Lower leg skin (tissue), 4 donors: Measurements from ENCODE around the gene PRRG2. TPM values are rescaled to one million over a fixed set of nuclear protein-coding genes. Genes with fewer than 3 reads are reported as not detected.

ENCODE experiments used
- DNase-seq, 2 donors: peaks; one replicate each; pipeline ENCODE4 v3.0.0-alpha.2; 2019; ENCODE audit warnings: low spot score in 2 of 2
- H3K4me3 ChIP-seq: fragments of 200-600 bp; sonication (generic); 2 replicates; pipeline ENCODE4 v1.5.1; 2017; ENCODE audit warnings: mild to moderate bottlenecking, low read depth; ENCODE audit not compliant: poor library complexity, severe bottlenecking
- CTCF ChIP-seq, 3 donors: fragments of 450-650 bp; IDR thresholded peaks; one replicate each; pipeline ENCODE4 v1.5.1; 2016; ENCODE audit warnings: antibody characterized with exemption in 3 of 3, mild to moderate bottlenecking in 3 of 3, moderate library complexity in 2 of 3
- POLR2A ChIP-seq, 2 donors: fragments of 450-650 bp; IDR thresholded peaks; one replicate each; pipeline ENCODE4 v1.6.1; 2016 to 2017; ENCODE audit warnings: antibody characterized with exemption in 2 of 2, mild to moderate bottlenecking in 1 of 2, moderate library complexity in 1 of 2
- WGBS, 2 donors: methylation state at CpG; one replicate each; pipeline ENCODE4 v1.1.5; 2018; 5-methylcytosine and 5-hydroxymethylcytosine counted together
- intact Hi-C: fragments of 100-400 bp; cut with DNase I; formaldehyde crosslinking; loops from one replicate; pipeline ENCODE4 v1.15.0; 2023; ENCODE audit warnings: low total_unique reads
- total RNA-seq, 4 donors: library from RNA; depleted of rRNA; stranded (reverse); fragments of >200 nt; gene quantifications; one replicate each; pipeline ENCODE4 v1.1.0, GENCODE V29; 2016

The PRRG2 gene
- total RNA-seq, 4 donors from 2014 or later = 13.9 to 31.2 (median 18.6) TPM

- TF ChIP-seq POLR2A (IDR thresholded peaks at IDR 0.05) = no peak
- TF ChIP-seq CTCF (IDR thresholded peaks at IDR 0.05) = no peak
- WGBS, 2 donors = 96 to 97% methylated on average over 12 of the region's 12 CpGs
- no peak overlapping the region for H3K4me3 ChIP-seq
- DNase-seq = no peak
- intact Hi-C loops = no loop called here
Observed at GRCh38 chr19:49609499-49610092, 28.5 kb downstream of the PRRG2 start.

GRCh38 chr19:49613374-49613773 is 32.3 kb downstream of the PRRG2 start:
- 60 to 78% methylated on average over 4 of the region's 4 CpGs for WGBS, 2 donors
- DNase-seq = no peak
- intact Hi-C loops = no loop called here
- no peak overlapping the region for H3K4me3 ChIP-seq
- TF ChIP-seq POLR2A (IDR thresholded peaks at IDR 0.05) (no peak), CTCF (IDR thresholded peaks at IDR 0.05) (no peak)

- TF ChIP-seq CTCF (IDR thresholded peaks at IDR 0.05) (no peak), POLR2A (IDR thresholded peaks at IDR 0.05) (no peak)
- intact Hi-C loops = no loop called here
- no peak for DNase-seq
- no peak overlapping the region for H3K4me3 ChIP-seq
- 78 to 81% methylated on average over 17 to 19 of the region's 19 CpGs for WGBS, 2 donors
Observed at GRCh38 chr19:49614096-49614833, 33.1 kb downstream of the PRRG2 start.

- no peak for TF ChIP-seq POLR2A (IDR thresholded peaks at IDR 0.05)
- no peak for TF ChIP-seq CTCF (IDR thresholded peaks at IDR 0.05)
- WGBS, 2 donors = 96 to 97% methylated on average over 23 of the region's 23 CpGs
- no peak overlapping the region for H3K4me3 ChIP-seq
- intact Hi-C loops = no loop called here
- DNase-seq = no peak
Observed at GRCh38 chr19:49615861-49616260, 34.7 kb downstream of the PRRG2 start.

- 98 to 100% methylated on average over 6 to 7 of the region's 7 CpGs for WGBS, 2 donors
- no peak overlapping the region for H3K4me3 ChIP-seq
- intact Hi-C loops = no loop called here
- DNase-seq = no peak
- no peak for TF ChIP-seq CTCF (IDR thresholded peaks at IDR 0.05)
Observed at GRCh38 chr19:49616532-49616931, 35.4 kb downstream of the PRRG2 start.
